Measurements from ENCODE around the gene ADRB1. TPM values are rescaled to one million over a fixed set of nuclear protein-coding genes. Genes with fewer than 3 reads are reported as not detected.

Gene ADRB1
- polyA plus RNA-seq, 4 donors, result 0.06 to 0.14 (median 0.08) TPM

GRCh38 chr10:114051714-114052113 is 8.0 kb downstream of the ADRB1 start:
- no peak for DNase-seq (ENCODE audit: low read depth in 4 of 4, low spot score in 2 of 4)

DNA sequence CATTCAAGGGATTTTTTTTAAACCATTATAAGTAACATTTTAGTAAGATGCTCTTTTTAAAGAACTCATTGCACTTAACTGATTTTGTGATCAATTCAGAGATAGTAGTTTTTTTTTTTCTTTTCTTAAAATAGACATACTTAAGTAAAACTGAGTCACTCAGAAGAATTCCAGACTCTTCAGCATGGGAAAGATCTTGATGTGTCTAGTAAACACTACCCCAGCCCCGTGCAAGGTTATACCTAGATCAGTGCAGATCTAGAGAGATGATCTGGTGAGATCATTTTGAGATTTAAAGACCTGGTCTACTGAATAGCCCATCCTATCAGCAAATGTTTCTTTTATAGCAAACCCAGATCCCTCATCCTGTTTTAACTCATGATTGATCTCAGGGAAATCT is 8.6 kb downstream of the ADRB1 start:
- no peak for DNase-seq (ENCODE audit: low read depth in 4 of 4, low spot score in 2 of 4)

DNA sequence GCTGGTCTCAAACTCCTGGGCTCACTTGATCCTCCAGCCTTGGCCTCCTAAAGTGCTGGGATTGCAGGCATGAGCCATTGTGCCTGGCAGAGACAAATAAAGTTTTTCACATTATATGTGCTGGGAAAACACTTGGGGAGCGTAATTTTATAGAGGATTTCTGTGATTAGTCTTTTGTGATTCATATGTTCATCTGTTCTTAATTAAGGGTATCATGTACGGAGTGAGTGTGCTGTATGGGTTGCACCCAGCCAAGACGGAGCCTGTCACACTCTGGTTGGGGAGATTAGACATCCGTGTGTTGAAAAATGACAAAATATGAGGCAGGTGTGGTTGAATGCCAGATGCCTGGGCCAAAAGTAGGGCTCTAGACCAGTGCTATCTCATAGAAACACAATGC is 10.3 kb downstream of the ADRB1 start:
- no peak for DNase-seq (ENCODE audit: low read depth in 4 of 4, low spot score in 2 of 4)

- DNase-seq (ENCODE audit: low read depth in 4 of 4, low spot score in 2 of 4), result no peak
Measured at GRCh38 chr10:114057855-114058254, 14.2 kb downstream of the ADRB1 start.

DNA sequence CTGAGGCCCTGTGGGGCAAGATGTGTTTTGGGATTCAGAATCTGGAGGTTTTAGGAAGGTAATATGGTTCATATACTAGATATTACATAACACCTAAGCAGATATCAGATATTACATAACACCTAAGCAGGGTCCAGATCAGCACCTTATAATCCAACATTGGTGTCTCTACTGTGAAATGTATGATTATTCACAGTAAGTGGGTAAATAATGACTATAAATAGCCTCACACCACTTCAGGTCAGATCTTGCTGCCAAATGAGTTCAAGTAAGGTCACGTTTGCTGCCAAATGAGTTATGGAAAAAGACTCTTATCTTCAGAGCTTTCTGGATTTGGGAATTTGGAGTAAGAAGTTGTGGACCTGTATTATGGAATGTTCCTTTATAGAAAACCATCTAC is 14.6 kb downstream of the ADRB1 start:
- no peak for DNase-seq (ENCODE audit: low read depth in 4 of 4, low spot score in 2 of 4)

- no peak for DNase-seq (ENCODE audit: low read depth in 4 of 4, low spot score in 2 of 4)
Measured at GRCh38 chr10:114059561-114059960, 15.9 kb downstream of the ADRB1 start.

DNA sequence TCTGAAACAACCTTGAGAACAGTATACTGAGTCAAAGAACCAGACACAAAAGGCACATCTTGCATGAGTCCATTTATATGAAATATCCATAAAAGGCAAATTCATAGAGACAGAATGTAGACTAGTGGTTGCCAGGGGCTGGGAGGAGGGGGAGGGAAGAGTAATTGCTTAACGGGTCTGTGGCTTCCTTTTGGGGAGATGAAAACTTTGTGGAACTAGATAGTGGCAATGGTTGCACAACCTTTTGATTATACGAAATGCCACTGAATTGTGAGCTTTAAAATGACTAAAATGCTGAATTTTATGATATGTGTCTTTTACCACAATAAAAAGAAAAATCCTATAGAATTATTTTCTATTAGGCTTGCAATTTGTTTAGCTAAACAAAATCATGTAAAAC is 16.8 kb downstream of the ADRB1 start:
- DNase-seq (ENCODE audit: low read depth in 4 of 4, low spot score in 2 of 4), result no peak

DNA sequence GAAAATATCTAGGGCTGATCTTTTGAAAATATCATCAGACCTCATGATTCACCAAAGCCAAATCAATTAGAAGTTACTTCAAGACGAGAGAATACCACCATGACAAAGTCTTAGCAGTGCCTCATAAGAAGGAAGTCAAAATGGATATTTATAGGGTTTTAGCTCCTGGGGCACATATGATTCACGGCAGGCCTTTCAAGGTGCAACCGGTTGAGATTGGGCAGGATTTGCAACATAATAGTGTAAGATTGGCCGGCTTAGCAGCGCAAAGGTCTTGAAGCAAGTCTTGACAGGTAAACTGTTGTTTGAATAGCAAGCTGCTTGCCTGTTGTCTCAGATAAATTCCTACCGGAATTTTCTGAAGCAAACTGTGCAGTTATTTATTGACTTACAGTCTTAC is 17.5 kb downstream of the ADRB1 start:
- no peak for DNase-seq (ENCODE audit: low read depth in 4 of 4, low spot score in 2 of 4)

GRCh38 chr10:114061789-114062188 is 18.1 kb downstream of the ADRB1 start:
- no peak for DNase-seq (ENCODE audit: low read depth in 4 of 4, low spot score in 2 of 4)

DNA sequence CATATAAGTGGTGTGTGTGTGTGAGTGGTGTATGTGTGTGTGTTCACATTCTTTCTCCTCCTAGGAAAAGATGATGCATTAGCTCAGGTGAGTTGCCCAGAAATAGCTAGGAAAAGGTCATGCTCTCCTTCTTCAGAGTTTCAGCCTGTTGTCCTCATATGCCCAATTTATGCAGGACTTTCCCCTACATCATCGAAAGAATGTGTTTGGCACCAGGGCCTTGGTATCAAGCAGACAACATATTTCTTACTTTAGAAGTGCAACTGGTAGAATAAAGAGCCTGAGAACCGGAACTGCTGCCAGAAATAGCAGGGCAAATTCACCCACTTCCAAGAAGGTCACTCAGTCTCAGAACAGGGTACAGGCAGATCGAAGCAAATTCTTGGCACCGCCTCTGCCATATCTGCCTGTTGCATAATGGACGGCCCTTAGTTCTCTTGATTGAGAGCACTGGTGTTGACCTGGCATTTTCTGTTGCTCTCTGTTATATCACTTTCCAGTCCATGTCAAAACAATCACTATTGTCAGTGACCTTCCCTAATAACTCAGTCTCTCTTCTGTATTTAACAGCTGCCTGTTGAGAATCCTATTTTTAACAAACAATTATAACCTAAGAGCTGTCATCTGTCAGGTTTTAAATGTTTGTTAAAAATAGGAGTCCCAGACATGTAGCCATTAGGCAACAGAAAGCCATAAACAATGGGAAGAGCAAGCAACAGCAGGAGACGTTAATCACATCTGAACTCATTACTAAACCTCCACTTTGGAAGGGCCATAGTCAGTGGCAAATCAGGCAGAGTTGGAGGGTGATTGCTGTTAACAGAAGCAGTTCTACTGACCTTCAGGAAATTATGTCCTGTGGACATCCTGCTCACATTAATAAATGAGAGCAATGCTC is 20.7 kb downstream of the ADRB1 start:
- DNase-seq (ENCODE audit: low read depth in 4 of 4, low spot score in 2 of 4), result no peak

DNA sequence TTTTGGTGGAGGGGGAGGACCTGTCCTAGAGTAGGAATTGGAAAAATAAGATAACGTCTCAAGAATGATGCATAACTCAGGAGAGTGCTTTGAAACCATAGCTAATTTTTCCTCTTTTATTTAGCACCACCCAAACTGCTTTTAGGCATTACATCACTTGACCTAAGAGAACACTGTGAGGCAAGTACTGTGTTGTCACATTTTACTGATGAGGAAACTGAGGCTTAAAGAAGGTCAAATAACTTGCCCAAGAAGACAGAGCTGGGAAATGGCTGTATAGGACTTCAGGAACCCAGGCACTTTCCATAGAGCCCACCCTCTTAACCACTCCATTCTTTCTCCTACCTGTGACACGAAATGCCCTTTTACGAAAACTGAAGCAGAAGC is 21.4 kb downstream of the ADRB1 start:
- DNase-seq (ENCODE audit: low read depth in 4 of 4, low spot score in 2 of 4), result no peak

- no peak for DNase-seq (ENCODE audit: low read depth in 4 of 4, low spot score in 2 of 4)
Measured at GRCh38 chr10:114068054-114068707, 24.5 kb downstream of the ADRB1 start.

DNA sequence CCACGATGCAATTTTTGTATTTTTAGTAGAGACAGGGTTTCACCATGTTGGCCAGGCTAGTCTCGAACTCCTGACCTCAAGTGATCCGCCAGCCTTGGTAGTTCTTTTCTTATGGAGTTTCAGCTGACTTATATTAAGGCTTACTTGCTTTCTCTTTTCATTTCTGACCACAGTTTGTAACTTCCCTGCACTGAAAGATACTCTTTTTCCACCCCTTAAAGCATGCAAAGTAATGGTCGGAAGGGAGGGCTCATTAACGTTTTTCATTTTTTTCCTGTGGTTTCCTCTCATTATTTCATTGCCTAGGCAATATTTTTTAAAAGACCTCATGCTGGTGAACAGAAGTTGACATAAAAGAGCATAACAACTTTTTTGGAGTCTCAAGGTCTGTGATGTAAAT is 27.0 kb downstream of the ADRB1 start:
- no peak for DNase-seq (ENCODE audit: low read depth in 4 of 4, low spot score in 2 of 4)

DNA sequence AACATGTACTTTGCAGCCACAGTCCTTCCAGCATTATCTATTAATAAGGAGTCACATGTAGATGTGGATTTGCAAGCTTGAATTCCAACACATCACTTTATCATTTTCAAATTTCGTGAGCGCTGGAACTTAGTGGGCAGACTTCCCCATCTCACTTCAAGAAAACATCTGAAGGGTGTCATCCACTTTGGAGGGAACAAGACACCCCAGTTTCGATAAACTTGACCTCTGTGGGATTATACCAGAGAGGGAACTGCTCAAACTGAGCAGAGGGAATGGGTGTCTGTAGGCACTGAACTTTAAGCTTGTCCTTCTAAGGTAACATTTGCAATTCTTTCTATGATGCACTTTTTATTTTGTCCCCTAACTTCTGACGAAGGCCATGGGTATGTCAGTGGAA is 27.5 kb downstream of the ADRB1 start:
- DNase-seq (ENCODE audit: low read depth in 4 of 4, low spot score in 2 of 4), result no peak

GRCh38 chr10:114073395-114074186 is 29.9 kb downstream of the ADRB1 start:
- DNase-seq (ENCODE audit: low read depth in 4 of 4, low spot score in 2 of 4), result no peak

- no peak for DNase-seq (ENCODE audit: low read depth in 4 of 4, low spot score in 2 of 4)
Measured at GRCh38 chr10:114075093-114075492, 31.4 kb downstream of the ADRB1 start.

DNA sequence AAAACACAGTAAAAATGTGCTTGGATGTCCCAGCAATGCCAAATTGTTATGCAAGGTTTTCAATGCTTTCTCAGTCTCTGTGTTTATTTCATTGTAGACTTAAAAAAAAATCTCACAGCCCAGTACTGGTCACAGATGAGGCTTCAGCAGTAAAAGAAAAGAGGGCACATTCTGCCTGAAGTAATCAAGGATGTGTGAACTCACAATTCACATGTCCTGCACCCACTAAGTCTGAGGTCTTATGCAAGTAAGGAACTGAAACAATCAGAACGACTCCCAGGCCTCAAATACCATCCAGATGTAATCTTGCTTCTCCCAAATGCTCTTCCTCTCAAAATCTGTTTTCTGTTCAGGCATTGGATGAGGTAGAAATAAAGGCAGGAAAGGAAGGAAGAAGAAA is 33.7 kb downstream of the ADRB1 start:
- no peak for DNase-seq (ENCODE audit: low read depth in 4 of 4, low spot score in 2 of 4)

DNA sequence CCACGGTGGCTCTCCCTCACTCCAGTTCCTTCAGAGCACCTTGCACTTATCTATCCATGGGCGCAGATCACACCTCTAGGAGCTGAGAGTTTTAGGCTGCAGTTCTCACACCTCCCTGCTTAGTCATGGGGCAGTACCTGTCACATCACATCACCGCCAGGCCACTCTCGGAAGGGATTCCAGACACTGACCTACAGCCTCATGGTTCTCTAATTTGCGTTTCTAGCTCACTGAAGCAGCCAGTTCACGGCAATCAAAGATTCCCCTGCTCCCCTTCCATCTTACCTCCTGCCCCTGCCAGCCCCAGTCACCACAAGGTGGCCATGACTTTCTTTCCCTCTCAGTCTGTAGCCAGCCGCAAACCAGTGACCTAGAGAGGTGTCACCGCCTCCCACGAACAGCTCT is 34.2 kb downstream of the ADRB1 start:
- no peak for DNase-seq (ENCODE audit: low read depth in 4 of 4, low spot score in 2 of 4)

- no peak for DNase-seq (ENCODE audit: low read depth in 4 of 4, low spot score in 2 of 4)
Measured at GRCh38 chr10:114078346-114078745, 34.7 kb downstream of the ADRB1 start.

GRCh38 chr10:114079421-114079820 is 35.8 kb downstream of the ADRB1 start:
- DNase-seq (ENCODE audit: low read depth in 4 of 4, low spot score in 2 of 4), result no peak

- no peak for DNase-seq (ENCODE audit: low read depth in 4 of 4, low spot score in 2 of 4)
Measured at GRCh38 chr10:114081911-114082583, 38.4 kb downstream of the ADRB1 start.
